Subcutaneous abdominal adipose tissue (tissue), 5 donors: ENCODE measurements around the gene BCAT1.

Source experiments
- H3K27ac ChIP-seq: one replicate; pipeline ENCODE4 v1.7.0; 2013; ENCODE audit warnings: low read depth, mild to moderate bottlenecking, inconsistent platforms, low read length, moderate library complexity
- H3K27me3 ChIP-seq, 5 donors: one replicate each; pipeline ENCODE4 v1.7.0; 2013; ENCODE audit warnings: low read length in 5 of 5, inconsistent platforms in 1 of 5; ENCODE audit not compliant: control insufficient read depth in 5 of 5, insufficient read depth in 4 of 5
- H3K36me3 ChIP-seq, 5 donors: one replicate each; pipeline ENCODE4 v1.7.0; 2013; ENCODE audit warnings: low read length in 5 of 5; ENCODE audit not compliant: control insufficient read depth in 5 of 5, insufficient read depth in 5 of 5
- H3K4me1 ChIP-seq, 5 donors: one replicate each; pipeline ENCODE4 v1.7.0; 2013; ENCODE audit warnings: low read length in 5 of 5, mild to moderate bottlenecking in 3 of 5, moderate library complexity in 1 of 5; ENCODE audit not compliant: control insufficient read depth in 5 of 5, insufficient read depth in 5 of 5
- H3K4me3 ChIP-seq, 5 donors: one replicate each; pipeline ENCODE4 v1.7.0; 2013; ENCODE audit warnings: low read length in 5 of 5, low read depth in 1 of 5
- H3K9ac ChIP-seq, 5 donors: one replicate each; pipeline ENCODE4 v1.7.0; 2013; ENCODE audit warnings: low read length in 5 of 5, mild to moderate bottlenecking in 4 of 5, moderate library complexity in 3 of 5
- H3K9me3 ChIP-seq, 5 donors: one replicate each; pipeline ENCODE4 v1.7.0; 2013; ENCODE audit warnings: low read length in 5 of 5; ENCODE audit not compliant: control insufficient read depth in 5 of 5
- donor health status: healthy.
- donor health status: healthy.
- donor health status: healthy.
- donor health status: healthy.
- donor health status: healthy.

Gene BCAT1

GRCh38 chr12:24780697-24781368 lies 168.1 kb downstream of the BCAT1 start:
- no peaks in the 10 kb centered on the region for H3K36me3 ChIP-seq
- H3K27ac ChIP-seq, result no peak overlapping the region
- H3K4me3 ChIP-seq, result no peak overlapping the region
- H3K4me1 ChIP-seq, result peaks cover 0 to 5% (median 5%) of the 10 kb centered on the region in 5 donors
- H3K9me3 ChIP-seq, result no peaks in the 10 kb centered on the region
- no peaks in the 10 kb centered on the region for H3K27me3 ChIP-seq
- no peak overlapping the region for H3K9ac ChIP-seq

GRCh38 chr12:24778486-24779304 lies 170.2 kb downstream of the BCAT1 start:
- no peaks in the 10 kb centered on the region for H3K9me3 ChIP-seq
- H3K9ac ChIP-seq, result no peak overlapping the region
- no peaks in the 10 kb centered on the region for H3K36me3 ChIP-seq
- no peak overlapping the region for H3K4me3 ChIP-seq
- no peak overlapping the region for H3K27ac ChIP-seq
- H3K27me3 ChIP-seq, result no peaks in the 10 kb centered on the region
- peaks cover 0 to 5% (median 5%) of the 10 kb centered on the region in 5 donors for H3K4me1 ChIP-seq

GRCh38 chr12:24777359-24777758 lies 171.5 kb downstream of the BCAT1 start:
- H3K36me3 ChIP-seq, result no peaks in the 10 kb centered on the region
- H3K9me3 ChIP-seq, result no peaks in the 10 kb centered on the region
- H3K27ac ChIP-seq, result no peak overlapping the region
- no peak overlapping the region for H3K9ac ChIP-seq
- H3K27me3 ChIP-seq, result no peaks in the 10 kb centered on the region
- peaks cover 0 to 5% (median 5%) of the 10 kb centered on the region in 5 donors for H3K4me1 ChIP-seq
- H3K4me3 ChIP-seq, result no peak overlapping the region

GRCh38 chr12:24776861-24777260 lies 172.0 kb downstream of the BCAT1 start:
- peaks cover 0 to 5% (median 5%) of the 10 kb centered on the region in 5 donors for H3K4me1 ChIP-seq
- no peak overlapping the region for H3K27ac ChIP-seq
- no peaks in the 10 kb centered on the region for H3K36me3 ChIP-seq
- H3K9ac ChIP-seq, result no peak overlapping the region
- H3K9me3 ChIP-seq, result no peaks in the 10 kb centered on the region
- H3K4me3 ChIP-seq, result no peak overlapping the region
- H3K27me3 ChIP-seq, result no peaks in the 10 kb centered on the region

GRCh38 chr12:24775073-24775472 lies 173.8 kb downstream of the BCAT1 start:
- H3K27me3 ChIP-seq, result no peaks in the 10 kb centered on the region
- H3K4me1 ChIP-seq, result peaks cover 0 to 5% (median 5%) of the 10 kb centered on the region in 5 donors
- no peaks in the 10 kb centered on the region for H3K9me3 ChIP-seq
- H3K36me3 ChIP-seq, result no peaks in the 10 kb centered on the region
- no peak overlapping the region for H3K27ac ChIP-seq
- H3K4me3 ChIP-seq, result no peak overlapping the region
- no peak overlapping the region for H3K9ac ChIP-seq

GRCh38 chr12:24773996-24774395 lies 174.9 kb downstream of the BCAT1 start:
- no peak overlapping the region for H3K9ac ChIP-seq
- no peaks in the 10 kb centered on the region for H3K27me3 ChIP-seq
- no peak overlapping the region for H3K4me3 ChIP-seq
- peaks cover 0 to 5% (median 5%) of the 10 kb centered on the region in 5 donors for H3K4me1 ChIP-seq
- no peak overlapping the region for H3K27ac ChIP-seq
- no peaks in the 10 kb centered on the region for H3K9me3 ChIP-seq
- H3K36me3 ChIP-seq, result no peaks in the 10 kb centered on the region

GRCh38 chr12:24772813-24773212 lies 176.1 kb downstream of the BCAT1 start:
- Histone ChIP-seq H3K4me1 (peaks cover 0 to 5% (median 5%) of the 10 kb centered on the region in 5 donors), H3K27ac (no peak overlapping the region), H3K9ac (no peak overlapping the region), H3K9me3 (peaks cover 0 to 3% (median under 1%) of the 10 kb centered on the region in 5 donors), H3K4me3 (no peak overlapping the region), H3K36me3 (no peaks in the 10 kb centered on the region), H3K27me3 (no peaks in the 10 kb centered on the region)

GRCh38 chr12:24770821-24771220 lies 178.1 kb downstream of the BCAT1 start:
- H3K4me3 ChIP-seq, result no peak overlapping the region
- no peaks in the 10 kb centered on the region for H3K36me3 ChIP-seq
- no peak overlapping the region for H3K9ac ChIP-seq
- H3K9me3 ChIP-seq, result peaks cover 2 to 10% (median 6%) of the 10 kb centered on the region in 5 donors
- no peaks in the 10 kb centered on the region for H3K27me3 ChIP-seq
- H3K27ac ChIP-seq, result no peak overlapping the region
- H3K4me1 ChIP-seq, result no peaks in the 10 kb centered on the region

- Histone ChIP-seq H3K27ac (no peak overlapping the region), H3K36me3 (no peaks in the 10 kb centered on the region), H3K4me1 (no peaks in the 10 kb centered on the region), H3K9me3 (peaks cover 2 to 10% (median 6%) of the 10 kb centered on the region in 5 donors), H3K9ac (no peak overlapping the region), H3K4me3 (no peak overlapping the region), H3K27me3 (no peaks in the 10 kb centered on the region)
Measured at GRCh38 chr12:24770334-24770733, 178.6 kb downstream of the BCAT1 start.

- Histone ChIP-seq H3K9ac (no peak overlapping the region), H3K27ac (no peak overlapping the region), H3K9me3 (peaks cover 2 to 10% (median 6%) of the 10 kb centered on the region in 5 donors), H3K4me1 (no peaks in the 10 kb centered on the region), H3K27me3 (no peaks in the 10 kb centered on the region), H3K36me3 (no peaks in the 10 kb centered on the region), H3K4me3 (no peak overlapping the region)
Measured at GRCh38 chr12:24769682-24770081, 179.2 kb downstream of the BCAT1 start.
